Mesothelial cell of epicardium (in vitro differentiated cells): ENCODE results near the gene SLC17A7. TPM values are rescaled to one million over a fixed set of nuclear protein-coding genes. Genes with fewer than 3 reads are reported as not detected.
"Not testable (repeated sequence)": the region's sequence is repeated elsewhere in the genome, so short reads cannot be mapped to it uniquely, and the experiment has no call there.

Experiments used
- DNase-seq, 2 experiments: peaks; one replicate each; pipeline ENCODE4 v3.0.0; 2021; ENCODE audit warnings: low spot score in 2 of 2; ENCODE audit not compliant: unreplicated experiment in 2 of 2
- H3K27ac Mint-ChIP-seq: 2 replicates; pipeline ENCODE4 v1.8.0; 2021; ENCODE audit warnings: mixed read lengths
- H3K27me3 Mint-ChIP-seq: 2 replicates; pipeline ENCODE4 v1.8.0; 2021; ENCODE audit warnings: low read depth, mixed read lengths
- H3K36me3 Mint-ChIP-seq: 2 replicates; pipeline ENCODE4 v1.8.0; 2021; ENCODE audit warnings: mixed read lengths
- H3K4me1 Mint-ChIP-seq: 2 replicates; pipeline ENCODE4 v1.8.0; 2021; ENCODE audit warnings: mixed read lengths
- H3K4me3 Mint-ChIP-seq: 2 replicates; pipeline ENCODE4 v1.8.0; 2021; ENCODE audit warnings: mild to moderate bottlenecking, moderate library complexity, mixed read lengths
- H3K9me3 Mint-ChIP-seq: 2 replicates; pipeline ENCODE4 v1.8.0; 2021; ENCODE audit warnings: mixed read lengths
- CTCF ChIP-seq: fragments of 200-600 bp; sonication (generic); IDR thresholded peaks from one replicate; pipeline ENCODE4 v1.5.0; 2021; ENCODE audit warnings: antibody characterized with exemption; ENCODE audit not compliant: unreplicated experiment
- total RNA-seq: library from RNA; stranded (reverse); gene quantifications from 3 replicates; pipeline ENCODE4 v1.2.1, GENCODE V29; 2021

SLC17A7 gene
- total RNA-seq, 1 donor from 2014 or later, result 0.45 TPM

DNA sequence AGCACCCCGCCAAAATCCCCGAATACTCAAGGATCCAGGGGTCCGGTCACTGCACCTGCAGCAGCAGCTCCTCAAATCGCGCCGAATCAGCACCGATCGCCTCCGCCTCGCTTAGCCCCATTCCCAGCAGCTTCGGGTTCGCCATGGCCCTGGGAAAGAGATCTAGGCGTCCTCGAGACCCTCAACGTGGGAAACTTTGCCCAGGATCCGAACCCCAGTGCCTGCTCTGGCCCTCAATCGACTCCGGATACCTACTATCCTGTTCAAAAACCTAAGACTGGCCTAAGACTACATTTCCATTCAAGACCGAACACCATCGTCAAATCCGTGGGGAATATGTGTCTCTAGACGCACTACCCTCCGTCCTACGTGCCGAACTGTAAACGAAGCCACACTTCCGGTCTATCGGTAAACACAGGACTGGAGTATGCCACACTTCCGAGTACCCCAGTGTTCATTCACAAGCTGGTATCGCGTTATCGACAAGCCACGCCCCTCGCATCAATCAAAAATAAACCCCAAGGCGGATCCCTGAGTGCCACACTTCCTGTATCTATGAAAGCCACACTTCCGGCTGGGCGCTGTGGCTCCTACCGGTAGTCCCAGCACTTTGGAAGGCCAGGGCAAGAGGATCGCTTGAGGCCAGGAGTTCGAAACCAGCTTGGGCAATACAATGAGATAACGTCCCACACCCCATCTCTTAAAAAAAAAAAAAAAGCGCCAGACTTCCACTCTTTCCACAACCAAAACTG lies 10.3 kb upstream of the SLC17A7 start, which contains the start of gene PIH1D1:
Gene PIH1D1 (minus strand): TSS at position 385 of the 752 bp plus-strand sequence. CDS start 240 bp downstream, at position 145.
- peak within 1 kb of the TSS; percentile 85 for H3K4me3 Mint-ChIP-seq
- H3K27ac Mint-ChIP-seq, result peak within 1 kb of the TSS; percentile 100
- peak; percentile 81 to 94 for DNase-seq
- H3K27me3 Mint-ChIP-seq, result no peaks in the 10 kb centered on the region
- no peaks in the 10 kb centered on the region for H3K9me3 Mint-ChIP-seq
- no peak for TF ChIP-seq CTCF
- H3K4me1 Mint-ChIP-seq, result peaks cover 18% of the 10 kb centered on the region
- H3K36me3 Mint-ChIP-seq, result peaks cover 16% of the 10 kb centered on the region

- Mint-ChIP-seq H3K9me3 (no peaks in the 10 kb centered on the region), H3K27me3 (no peaks in the 10 kb centered on the region), H3K4me3 (peak overlapping the region; percentile 85), H3K4me1 (peaks cover 18% of the 10 kb centered on the region), H3K36me3 (peaks cover 18% of the 10 kb centered on the region), H3K27ac (peak overlapping the region; percentile 56)
- no peak for DNase-seq
- no peak for TF ChIP-seq CTCF
Measured at GRCh38 chr19:49450405-49450804, 9.1 kb upstream of the SLC17A7 start.

DNA sequence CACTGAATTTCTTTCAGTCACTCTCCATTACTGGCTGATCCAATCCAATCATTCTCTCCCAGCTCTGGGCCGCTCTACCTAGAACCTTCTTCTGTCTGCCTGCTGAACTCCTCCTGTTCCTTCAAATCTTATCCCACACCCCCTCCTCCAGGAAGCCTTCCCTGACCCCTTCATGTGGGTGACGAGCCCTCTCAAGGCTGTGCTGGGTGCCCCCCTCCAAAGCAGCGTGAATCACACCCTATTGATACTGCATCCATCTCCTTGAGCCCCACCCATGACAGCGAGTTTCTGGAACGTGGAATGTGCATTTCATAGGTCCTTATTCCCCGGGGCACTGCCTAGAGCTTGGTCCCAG lies 7.1 kb upstream of the SLC17A7 start:
- Mint-ChIP-seq H3K27me3 (peaks cover under 1% of the 10 kb centered on the region), H3K4me3 (no peak overlapping the region), H3K36me3 (peaks cover 18% of the 10 kb centered on the region), H3K9me3 (no peaks in the 10 kb centered on the region), H3K4me1 (peaks cover 15% of the 10 kb centered on the region), H3K27ac (no peak overlapping the region)
- TF ChIP-seq CTCF, result no peak
- DNase-seq, result no peak

GRCh38 chr19:49447485-49448431 lies 6.4 kb upstream of the SLC17A7 start:
- peaks cover 18% of the 10 kb centered on the region for H3K36me3 Mint-ChIP-seq
- no peaks in the 10 kb centered on the region for H3K9me3 Mint-ChIP-seq
- H3K4me1 Mint-ChIP-seq, result peaks cover 13% of the 10 kb centered on the region
- no peak for DNase-seq
- H3K27ac Mint-ChIP-seq, result no peak overlapping the region
- peaks cover 7% of the 10 kb centered on the region for H3K27me3 Mint-ChIP-seq
- no peak for TF ChIP-seq CTCF
- no peak overlapping the region for H3K4me3 Mint-ChIP-seq

DNA sequence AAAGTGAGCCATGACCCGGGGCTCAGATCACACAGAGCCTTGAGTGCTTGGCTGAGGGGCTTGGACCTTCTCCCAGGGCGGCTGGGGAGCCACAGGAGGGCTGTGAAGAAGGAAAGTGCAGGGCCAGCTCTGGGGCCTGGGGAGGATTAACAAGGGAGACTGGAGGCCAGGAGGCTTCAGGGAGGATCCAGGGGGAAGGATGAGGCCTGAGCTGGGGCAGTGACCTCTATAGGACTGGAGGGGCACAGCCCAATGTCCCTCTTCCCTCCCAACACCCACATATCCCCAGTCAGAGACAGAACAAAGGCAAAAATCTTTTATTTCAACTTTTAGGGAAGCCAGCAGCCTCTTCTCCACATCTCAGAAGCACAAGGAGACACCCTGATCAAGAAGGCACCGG lies 4.7 kb upstream of the SLC17A7 start:
- H3K4me1 Mint-ChIP-seq, result peaks cover 18% of the 10 kb centered on the region
- peaks cover 22% of the 10 kb centered on the region for H3K27me3 Mint-ChIP-seq
- H3K9me3 Mint-ChIP-seq, result no peaks in the 10 kb centered on the region
- DNase-seq, result no peak
- no peak overlapping the region for H3K4me3 Mint-ChIP-seq
- H3K36me3 Mint-ChIP-seq, result peaks cover 18% of the 10 kb centered on the region
- H3K27ac Mint-ChIP-seq, result no peak overlapping the region
- no peak for TF ChIP-seq CTCF

- peak overlapping the region; percentile 75 for H3K4me3 Mint-ChIP-seq
- H3K27me3 Mint-ChIP-seq, result peaks cover 40% of the 10 kb centered on the region
- peaks cover 11% of the 10 kb centered on the region for H3K36me3 Mint-ChIP-seq
- not testable (repeated sequence) for DNase-seq, H3K27ac Mint-ChIP-seq, H3K9me3 Mint-ChIP-seq
- H3K4me1 Mint-ChIP-seq, result peaks cover 18% of the 10 kb centered on the region
Measured at GRCh38 chr19:49444100-49444700, 2.9 kb upstream of the SLC17A7 start.
